SK-N-MC (cell line): ENCODE results near the gene CAMTA1.
A peak's percentile ranks its signal among the peaks of the same experiment; 100 is the strongest.

Source experiments
- DNase-seq: peaks from one replicate; pipeline ENCODE4 v3.0.0-alpha.2; 2011; ENCODE audit warnings: low read depth, low spot score
- H3K27ac ChIP-seq: fragments of 200-600 bp; sonication (generic); 2 replicates; pipeline ENCODE4 v1.5.1; 2016; ENCODE audit warnings: mixed run types
- H3K36me3 ChIP-seq: fragments of 200-600 bp; sonication (generic); 2 replicates; pipeline ENCODE4 v1.6.1; 2017; ENCODE audit warnings: antibody characterized with exemption, low read length, mixed read lengths; ENCODE audit not compliant: insufficient read depth
- H3K4me3 ChIP-seq: fragments of 200-600 bp; sonication (generic); 2 replicates; pipeline ENCODE4 v1.5.1; 2016
- H3K9ac ChIP-seq: fragments of 200-600 bp; sonication (generic); 2 replicates; pipeline ENCODE4 v1.8.0; 2017; ENCODE audit warnings: mixed run types, mixed read lengths; ENCODE audit not compliant: insufficient read length
- H3K9me3 ChIP-seq: fragments of 200-600 bp; sonication (generic); 2 replicates; pipeline ENCODE4 v1.6.1; 2017; ENCODE audit warnings: low read depth, mild to moderate bottlenecking, antibody characterized with exemption, low read length, moderate library complexity, mixed read lengths
- EZH2 ChIP-seq: fragments of 200-600 bp; sonication (generic); IDR thresholded peaks from one replicate; pipeline ENCODE4 v1.6.1; 2017; ENCODE audit warnings: antibody characterized with exemption
- FOXP2 ChIP-seq: optimal IDR thresholded peaks from 2 replicates; pipeline ENCODE3; 2011; ENCODE audit warnings: mild to moderate bottlenecking, moderate library complexity; ENCODE audit not compliant: insufficient read depth; ENCODE audit errors: extremely low read length, control extremely low read depth
- POLR2AphosphoS5 ChIP-seq: IDR thresholded peaks from 2 replicates; pipeline ENCODE4 v1.6.1; 2012; ENCODE audit warnings: mild to moderate bottlenecking, low read depth, low read length, borderline replicate concordance

CAMTA1 gene

DNA sequence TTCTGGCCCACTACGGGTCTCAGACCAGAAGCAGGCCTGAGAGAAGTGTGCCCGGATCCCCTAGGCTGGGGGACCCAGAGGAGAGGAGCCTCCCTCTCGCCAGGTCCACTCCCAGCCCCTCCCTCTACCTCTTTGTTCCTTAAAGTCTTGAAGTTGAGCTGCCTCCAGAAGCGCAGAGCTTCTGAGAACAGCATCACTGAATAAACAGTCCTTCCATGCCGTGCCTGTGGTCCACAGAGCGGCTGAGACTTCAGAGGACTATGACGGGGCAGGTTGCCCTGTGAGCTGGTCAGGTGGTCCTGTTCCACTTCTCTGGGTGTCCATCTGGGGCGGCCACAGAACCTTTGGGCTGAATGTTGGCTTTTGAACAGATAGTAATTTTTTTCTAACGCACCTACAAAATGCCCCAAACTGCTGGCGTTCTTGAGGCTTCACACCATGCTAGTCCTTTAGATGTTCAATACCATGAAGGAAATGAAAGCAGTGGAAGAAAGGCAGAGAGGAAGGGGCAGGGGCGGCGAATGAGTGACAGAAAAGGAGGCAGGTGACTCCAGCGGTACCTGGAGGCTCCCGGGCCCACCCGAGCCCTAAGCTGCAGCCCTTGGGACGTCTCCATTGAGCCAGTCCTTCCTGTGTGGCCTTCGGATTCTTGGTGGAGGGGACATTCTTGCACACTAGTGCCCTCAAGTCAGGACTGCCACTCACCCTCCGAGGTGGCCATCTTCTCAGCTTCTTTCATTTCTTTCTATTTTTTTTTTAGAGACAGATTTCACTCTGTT lies 746.5 kb downstream of the CAMTA1 start:
- Histone ChIP-seq H3K9me3 (no peaks in the 10 kb centered on the region), H3K27ac (no peak overlapping the region), H3K4me3 (no peak overlapping the region), H3K36me3 (no peaks in the 10 kb centered on the region), H3K9ac (no peak overlapping the region)
- no peak for DNase-seq
- TF ChIP-seq FOXP2 (no peak), POLR2AphosphoS5 (no peak), EZH2 (no peak)

DNA sequence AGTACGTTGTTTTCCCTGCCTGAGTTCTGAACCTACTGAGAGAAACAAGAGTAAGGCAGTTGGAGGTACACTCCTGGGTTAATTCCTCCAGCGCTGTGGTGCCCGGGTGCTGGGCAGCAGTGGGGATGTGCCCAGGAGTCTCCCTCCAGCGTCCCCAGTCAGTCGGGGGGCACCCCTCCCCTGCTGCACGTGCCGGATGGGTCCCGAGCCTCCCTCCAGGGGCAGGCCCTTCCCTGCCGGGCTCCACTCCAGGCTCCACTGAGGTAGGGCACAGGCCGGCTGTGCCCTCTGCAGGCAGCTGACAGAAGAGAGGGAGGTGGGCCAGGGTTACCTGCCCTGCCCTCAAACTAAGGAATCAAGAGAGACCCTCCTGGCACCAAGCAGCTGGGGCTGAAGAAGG lies 747.8 kb downstream of the CAMTA1 start:
- Histone ChIP-seq H3K27ac (no peak overlapping the region), H3K9me3 (no peaks in the 10 kb centered on the region), H3K9ac (no peak overlapping the region), H3K4me3 (no peak overlapping the region), H3K36me3 (no peaks in the 10 kb centered on the region)
- no peak for TF ChIP-seq EZH2
- no peak for TF ChIP-seq FOXP2
- TF ChIP-seq POLR2AphosphoS5, result no peak
- DNase-seq, result no peak

DNA sequence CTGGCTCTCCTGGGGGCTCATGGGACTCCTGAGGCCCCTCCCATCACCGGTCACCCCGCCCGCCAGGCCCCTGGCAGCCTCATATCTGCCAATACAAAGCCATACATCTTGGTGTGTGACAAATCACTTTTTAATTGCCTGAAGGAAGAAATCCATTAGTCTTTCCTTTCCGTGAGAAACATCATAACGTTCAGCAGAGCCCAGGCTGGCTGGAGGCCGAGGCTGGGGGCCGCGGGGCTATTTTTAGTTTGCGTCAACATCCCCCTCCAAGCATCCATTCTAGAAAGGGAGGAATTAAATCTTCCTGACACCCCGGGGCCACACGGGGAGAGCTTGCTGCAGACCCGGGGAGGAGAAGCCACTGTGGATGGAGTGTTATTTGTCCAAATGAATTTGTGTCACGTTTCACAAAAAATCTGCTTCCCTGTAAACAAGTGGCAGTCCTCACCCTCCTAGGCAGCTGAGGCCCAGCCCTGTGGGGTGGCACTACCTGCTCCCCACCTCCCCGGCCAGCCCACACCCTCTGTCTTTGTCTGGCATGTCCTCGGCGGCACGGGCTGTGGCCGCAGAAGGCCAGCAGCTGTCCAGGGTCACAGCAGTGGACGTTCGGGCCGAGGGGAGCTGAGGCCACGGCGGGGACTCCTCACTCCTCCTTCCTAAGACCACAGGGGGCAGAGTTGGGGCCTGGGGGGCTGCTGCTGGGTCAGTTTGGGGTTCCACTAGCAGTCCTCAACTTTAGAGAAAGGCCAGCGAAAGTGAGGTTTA lies 749.0 kb downstream of the CAMTA1 start:
- no peak overlapping the region for H3K9ac ChIP-seq
- H3K27ac ChIP-seq, result no peak overlapping the region
- DNase-seq, result no peak
- no peak overlapping the region for H3K4me3 ChIP-seq
- TF ChIP-seq POLR2AphosphoS5, result no peak
- no peak for TF ChIP-seq FOXP2
- TF ChIP-seq EZH2, result no peak
- H3K36me3 ChIP-seq, result no peaks in the 10 kb centered on the region
- no peaks in the 10 kb centered on the region for H3K9me3 ChIP-seq

DNA sequence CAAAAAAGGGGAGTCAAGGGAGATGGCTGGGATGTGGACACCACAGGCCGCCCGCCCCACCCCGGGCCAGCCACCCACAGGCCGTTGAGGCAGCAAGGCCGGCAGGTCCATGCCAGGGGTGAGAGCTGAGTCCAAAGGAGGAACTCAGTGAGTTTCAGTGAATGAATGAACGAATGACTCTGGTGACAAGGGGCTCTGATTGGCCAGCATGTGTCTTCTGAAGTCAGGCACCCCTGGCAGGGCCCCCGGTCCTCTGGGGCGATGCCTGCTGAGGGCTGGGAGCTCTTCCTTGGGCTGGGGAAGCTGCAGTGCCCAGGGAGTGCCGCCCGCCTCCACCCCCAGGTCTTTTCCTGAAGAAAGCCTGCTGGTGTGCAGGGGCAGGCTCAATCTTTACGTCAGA lies 749.8 kb downstream of the CAMTA1 start:
- no peak overlapping the region for H3K4me3 ChIP-seq
- H3K9ac ChIP-seq, result no peak overlapping the region
- no peaks in the 10 kb centered on the region for H3K9me3 ChIP-seq
- no peak for TF ChIP-seq FOXP2
- no peak for TF ChIP-seq POLR2AphosphoS5
- no peak for TF ChIP-seq EZH2
- no peak for DNase-seq
- H3K27ac ChIP-seq, result no peak overlapping the region
- no peaks in the 10 kb centered on the region for H3K36me3 ChIP-seq

DNA sequence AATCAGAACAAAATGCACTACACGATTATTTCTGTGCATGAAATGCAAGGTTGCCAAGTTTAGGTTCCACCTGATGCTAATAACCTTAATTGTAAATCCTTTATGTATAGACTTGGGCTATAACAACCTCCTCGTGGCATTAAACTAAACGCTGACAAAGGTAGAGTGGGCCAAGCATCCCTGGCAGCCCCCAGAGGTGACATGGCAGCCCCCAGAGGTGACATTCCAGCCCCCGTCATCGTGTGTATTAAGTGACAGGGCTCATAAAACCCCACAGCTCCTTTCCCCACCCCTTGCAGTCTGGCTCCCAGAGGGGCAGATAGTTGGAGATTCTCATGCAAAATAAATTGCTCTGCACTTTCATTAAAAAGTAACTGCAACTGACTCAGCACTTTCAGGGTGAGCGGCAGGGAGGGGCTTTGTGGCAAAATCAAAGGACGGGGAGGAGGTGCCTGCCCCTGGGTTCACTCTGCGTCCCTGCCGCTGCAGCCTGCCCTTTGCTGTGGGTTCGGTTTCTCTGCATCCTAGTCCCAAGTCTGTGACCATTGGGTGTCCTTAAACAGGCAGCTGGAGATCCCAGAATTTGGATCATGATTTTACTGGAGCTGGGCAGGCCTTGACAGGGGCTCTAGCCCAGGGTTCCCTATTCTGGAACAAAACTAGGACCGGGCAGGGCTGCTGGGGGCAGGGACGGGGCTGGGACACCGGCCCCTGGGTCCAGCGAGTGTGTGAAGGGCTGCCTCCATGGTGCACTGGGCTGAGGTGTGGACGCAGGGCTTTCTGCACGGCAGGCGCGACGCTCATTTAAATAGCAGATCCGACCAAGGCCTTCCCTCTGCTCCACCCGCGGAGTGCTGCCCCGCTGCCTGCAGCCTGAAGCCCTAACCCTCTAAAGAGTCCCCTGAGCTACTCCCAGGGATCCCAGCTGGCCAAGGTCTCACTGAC lies 751.0 kb downstream of the CAMTA1 start:
- Histone ChIP-seq H3K4me3 (peak overlapping the region; percentile 38), H3K9ac (no peak overlapping the region), H3K36me3 (no peaks in the 10 kb centered on the region), H3K9me3 (no peaks in the 10 kb centered on the region), H3K27ac (no peak overlapping the region)
- TF ChIP-seq POLR2AphosphoS5 (no peak), FOXP2 (no peak), EZH2 (no peak)
- DNase-seq, result peak; percentile 16

DNA sequence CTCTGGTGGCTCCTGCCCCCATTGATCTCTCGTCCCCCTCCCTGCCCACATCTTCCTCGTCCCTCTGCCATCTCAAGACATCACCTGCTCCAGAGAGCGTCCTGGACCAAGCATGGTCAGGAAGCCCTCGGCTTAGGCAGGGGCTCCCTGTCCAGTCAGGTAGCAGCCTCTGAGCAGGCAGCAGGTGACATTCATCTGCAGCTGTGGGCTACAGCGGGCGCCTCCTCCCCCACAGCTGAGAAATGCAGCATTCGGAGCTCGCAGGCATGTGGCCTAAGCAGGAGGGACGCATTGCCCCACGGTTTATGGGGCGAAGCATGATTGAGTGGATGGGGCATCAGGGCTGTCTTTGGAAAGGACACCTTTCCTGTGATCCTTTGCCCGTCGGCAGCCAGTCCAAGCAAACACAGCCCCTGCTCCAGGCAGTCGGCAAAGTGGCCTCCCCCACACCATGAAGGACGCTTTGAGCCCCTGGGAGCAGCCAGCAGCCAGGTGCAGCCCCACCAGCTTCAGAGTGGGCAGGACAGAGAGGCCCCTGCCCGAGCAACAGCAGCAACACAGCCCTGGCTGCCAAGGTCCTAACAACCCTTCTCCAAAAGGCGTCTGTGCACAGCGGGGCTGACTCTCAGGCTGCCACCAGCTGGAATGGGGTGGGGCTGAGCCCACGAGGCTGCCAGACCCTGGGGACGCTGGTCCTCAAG lies 751.8 kb downstream of the CAMTA1 start:
- Histone ChIP-seq H3K9ac (no peak overlapping the region), H3K9me3 (no peaks in the 10 kb centered on the region), H3K36me3 (no peaks in the 10 kb centered on the region), H3K27ac (no peak overlapping the region), H3K4me3 (no peak overlapping the region)
- no peak for TF ChIP-seq EZH2
- TF ChIP-seq POLR2AphosphoS5, result no peak
- TF ChIP-seq FOXP2, result no peak
- DNase-seq, result no peak

DNA sequence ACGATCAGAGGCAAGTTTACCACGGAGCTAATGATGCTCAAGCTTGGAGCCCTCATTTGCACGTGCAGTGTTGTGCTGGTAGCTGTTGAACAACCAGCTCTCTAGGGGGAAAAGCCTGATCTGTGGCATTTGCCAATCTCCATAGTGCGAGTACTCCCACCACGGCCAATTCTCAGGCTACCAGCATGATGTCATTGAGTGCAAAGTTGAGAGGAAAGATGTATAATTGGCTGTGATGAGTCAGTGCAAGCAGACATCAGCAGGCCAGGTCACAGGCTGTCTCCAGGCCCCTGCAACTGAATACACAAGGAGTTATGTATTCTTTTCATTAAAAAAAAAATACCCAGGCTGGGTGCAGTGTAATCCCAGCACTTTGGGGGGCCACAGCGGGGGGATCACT lies 752.8 kb downstream of the CAMTA1 start:
- TF ChIP-seq FOXP2 (no peak), POLR2AphosphoS5 (no peak), EZH2 (no peak)

More for the DNA sequence above, 752.8 kb downstream of the CAMTA1 start:
- DNase-seq, result no peak
- Histone ChIP-seq H3K9me3 (no peaks in the 10 kb centered on the region), H3K36me3 (no peaks in the 10 kb centered on the region), H3K27ac (no peak overlapping the region), H3K9ac (no peak overlapping the region), H3K4me3 (no peak overlapping the region)
